Adipocyte (in vitro differentiated cells): Measurements from ENCODE around the gene PLEKHM1.

Experiments used
- DNase-seq: peaks from one replicate; pipeline ENCODE4 v3.0.0-alpha.2; 2015; ENCODE audit warnings: low read depth
- H3K27me3 ChIP-seq: replicated peaks from 2 replicates; pipeline ENCODE4 v1.7.0; 2013; ENCODE audit warnings: mild to moderate bottlenecking, low read length, moderate library complexity; ENCODE audit not compliant: control insufficient read depth, insufficient read depth
- H3K36me3 ChIP-seq: 2 replicates; pipeline ENCODE4 v1.7.0; 2013; ENCODE audit warnings: low read length, mild to moderate bottlenecking, moderate library complexity; ENCODE audit not compliant: control insufficient read depth, insufficient read depth, severe bottlenecking
- H3K4me1 ChIP-seq: 2 replicates; pipeline ENCODE4 v1.7.0; 2013; ENCODE audit warnings: mild to moderate bottlenecking, low read length, moderate library complexity; ENCODE audit not compliant: control insufficient read depth, insufficient read depth
- H3K4me3 ChIP-seq: 2 replicates; pipeline ENCODE4 v1.7.0; 2013; ENCODE audit warnings: mild to moderate bottlenecking, low read length, moderate library complexity
- H3K9ac ChIP-seq: 2 replicates; pipeline ENCODE4 v1.7.0; 2013; ENCODE audit warnings: mild to moderate bottlenecking, low read length, moderate library complexity
- H3K9me3 ChIP-seq: 2 replicates; pipeline ENCODE4 v1.7.0; 2013; ENCODE audit warnings: mild to moderate bottlenecking, low read length, moderate library complexity; ENCODE audit not compliant: control insufficient read depth

The PLEKHM1 gene

GRCh38 chr17:45391291-45391690 lies 99.2 kb downstream of the PLEKHM1 start:
- H3K9ac ChIP-seq, result no peak overlapping the region
- H3K27me3 ChIP-seq, result peaks cover 16% of the 10 kb centered on the region
- H3K4me3 ChIP-seq, result no peak overlapping the region
- H3K4me1 ChIP-seq, result peaks cover 5% of the 10 kb centered on the region
- H3K9me3 ChIP-seq, result no peaks in the 10 kb centered on the region
- no peaks in the 10 kb centered on the region for H3K36me3 ChIP-seq
- no peak for DNase-seq

- Histone ChIP-seq H3K27me3 (peaks cover 23% of the 10 kb centered on the region), H3K4me3 (no peak overlapping the region), H3K36me3 (no peaks in the 10 kb centered on the region), H3K9me3 (no peaks in the 10 kb centered on the region), H3K4me1 (peaks cover 5% of the 10 kb centered on the region), H3K9ac (no peak overlapping the region)
- DNase-seq, result no peak
Observed at GRCh38 chr17:45389354-45389753, 101.2 kb downstream of the PLEKHM1 start.

- Histone ChIP-seq H3K36me3 (no peaks in the 10 kb centered on the region), H3K9ac (no peak overlapping the region), H3K9me3 (no peaks in the 10 kb centered on the region), H3K27me3 (peaks cover 29% of the 10 kb centered on the region), H3K4me3 (no peak overlapping the region), H3K4me1 (peaks cover 5% of the 10 kb centered on the region)
- DNase-seq, result peak; percentile 23
Observed at GRCh38 chr17:45388604-45389325, 101.8 kb downstream of the PLEKHM1 start.

- no peaks in the 10 kb centered on the region for H3K9me3 ChIP-seq
Observed at GRCh38 chr17:45387739-45388138, 102.8 kb downstream of the PLEKHM1 start.

GRCh38 chr17:45386178-45386577 lies 104.3 kb downstream of the PLEKHM1 start:
- no peak for DNase-seq
- Histone ChIP-seq H3K27me3 (peaks cover 21% of the 10 kb centered on the region), H3K4me1 (peaks cover 5% of the 10 kb centered on the region), H3K4me3 (no peak overlapping the region), H3K9ac (no peak overlapping the region), H3K36me3 (no peaks in the 10 kb centered on the region), H3K9me3 (no peaks in the 10 kb centered on the region)

More at GRCh38 chr17:45387739-45388138, 102.8 kb downstream of the PLEKHM1 start:
- Histone ChIP-seq H3K4me3 (no peak overlapping the region), H3K4me1 (peaks cover 5% of the 10 kb centered on the region), H3K27me3 (peaks cover 26% of the 10 kb centered on the region), H3K9ac (no peak overlapping the region), H3K36me3 (no peaks in the 10 kb centered on the region)
- DNase-seq, result no peak
